GM19193 (cell line): ENCODE results near the gene MYBPC1.

Experiments used
- POLR2A ChIP-seq: IDR thresholded peaks from 4 replicates; pipeline ENCODE4 v1.6.1; 2011; ENCODE audit not compliant: insufficient read depth, insufficient read length; ENCODE audit errors: extremely low read depth

The MYBPC1 gene

GRCh38 chr12:101694297-101694848, 99.6 kb downstream of the MYBPC1 start:
- TF ChIP-seq POLR2A = no peak

GRCh38 chr12:101694986-101695385, 100.2 kb downstream of the MYBPC1 start:
- no peak for TF ChIP-seq POLR2A

GRCh38 chr12:101695706-101696105, 100.9 kb downstream of the MYBPC1 start:
- no peak for TF ChIP-seq POLR2A

GRCh38 chr12:101696251-101697196, 101.8 kb downstream of the MYBPC1 start:
- TF ChIP-seq POLR2A = no peak

- TF ChIP-seq POLR2A = peak; percentile 67
Measured at GRCh38 chr12:101697197-101697929, 102.6 kb downstream of the MYBPC1 start, which contains the start of gene CHPT1. TSS of gene CHPT1 (plus strand) at chr12:101697640. CDS start at chr12:101697862, 222 bp downstream.

- no peak for TF ChIP-seq POLR2A
Measured at GRCh38 chr12:101697930-101698799, 103.4 kb downstream of the MYBPC1 start.

GRCh38 chr12:101698800-101699347, 104.1 kb downstream of the MYBPC1 start:
- no peak for TF ChIP-seq POLR2A

- no peak for TF ChIP-seq POLR2A
Measured at GRCh38 chr12:101700299-101700820, 105.6 kb downstream of the MYBPC1 start.

GRCh38 chr12:101703487-101703886, 108.7 kb downstream of the MYBPC1 start:
- TF ChIP-seq POLR2A = no peak

- TF ChIP-seq POLR2A = no peak
Measured at GRCh38 chr12:101706403-101706802, 111.6 kb downstream of the MYBPC1 start.

GRCh38 chr12:101707131-101707782, 112.5 kb downstream of the MYBPC1 start:
- TF ChIP-seq POLR2A = no peak

- TF ChIP-seq POLR2A = no peak
Measured at GRCh38 chr12:101710288-101710687, 115.5 kb downstream of the MYBPC1 start.

- TF ChIP-seq POLR2A = no peak
Measured at GRCh38 chr12:101713059-101713682, 118.4 kb downstream of the MYBPC1 start.
